GM12865 (cell line): ENCODE data around the gene RBPMS2.
A peak's percentile ranks its signal among the peaks of the same experiment; 100 is the strongest.

Experiments used
- DNase-seq: peaks from one replicate; pipeline ENCODE4 v3.0.0; 2010; ENCODE audit warnings: low read depth
- H3K4me3 ChIP-seq: 2 replicates; pipeline ENCODE4 v1.5.1; 2011; ENCODE audit warnings: mild to moderate bottlenecking, low read depth, low read length, control low read depth
- TF ChIP-seq, protein P1 (sequence below): IDR thresholded peaks from 2 replicates; pipeline ENCODE4 v1.5.1; 2011; ENCODE audit warnings: low read length, control low read depth, low read depth, inconsistent platforms; ENCODE audit not compliant: insufficient read depth; ENCODE audit errors: missing control alignments

The RBPMS2 gene

DNA sequence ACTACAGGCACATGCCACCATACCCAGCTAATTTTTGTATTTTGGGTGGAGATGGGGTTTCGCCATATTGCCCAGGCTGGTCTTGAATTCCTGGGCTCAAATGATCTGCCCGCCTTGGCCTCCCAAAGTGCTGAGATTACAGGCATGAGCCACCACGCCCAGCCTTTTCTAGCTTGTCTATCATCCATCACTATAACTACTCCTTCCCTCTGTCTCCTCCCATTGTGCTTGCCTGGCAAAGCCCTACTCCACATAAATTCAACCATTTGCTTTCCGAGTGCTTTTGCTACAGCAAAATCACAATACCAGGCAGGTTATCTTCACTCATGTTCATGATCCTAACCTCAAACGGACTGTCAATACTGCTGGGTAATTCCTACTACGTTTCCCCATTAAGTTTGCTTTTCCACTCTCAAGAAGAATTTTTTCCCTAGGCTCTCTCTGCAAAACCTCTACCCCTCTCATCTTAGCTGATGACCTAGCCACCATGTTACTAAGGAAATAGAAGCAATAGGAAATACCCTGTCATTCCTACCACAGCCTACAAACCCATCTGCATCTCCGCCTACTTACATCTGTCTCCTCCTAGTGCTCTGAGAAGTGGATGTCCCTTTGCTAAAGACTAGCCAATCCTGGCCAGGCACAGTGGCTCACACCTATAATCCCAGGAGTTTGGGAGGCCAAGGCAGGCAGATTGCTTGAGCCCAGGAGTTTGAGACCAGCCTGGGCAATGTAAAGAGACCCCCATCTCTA is 64.5 kb downstream of the RBPMS2 start:
- TF ChIP-seq, protein P1, sequence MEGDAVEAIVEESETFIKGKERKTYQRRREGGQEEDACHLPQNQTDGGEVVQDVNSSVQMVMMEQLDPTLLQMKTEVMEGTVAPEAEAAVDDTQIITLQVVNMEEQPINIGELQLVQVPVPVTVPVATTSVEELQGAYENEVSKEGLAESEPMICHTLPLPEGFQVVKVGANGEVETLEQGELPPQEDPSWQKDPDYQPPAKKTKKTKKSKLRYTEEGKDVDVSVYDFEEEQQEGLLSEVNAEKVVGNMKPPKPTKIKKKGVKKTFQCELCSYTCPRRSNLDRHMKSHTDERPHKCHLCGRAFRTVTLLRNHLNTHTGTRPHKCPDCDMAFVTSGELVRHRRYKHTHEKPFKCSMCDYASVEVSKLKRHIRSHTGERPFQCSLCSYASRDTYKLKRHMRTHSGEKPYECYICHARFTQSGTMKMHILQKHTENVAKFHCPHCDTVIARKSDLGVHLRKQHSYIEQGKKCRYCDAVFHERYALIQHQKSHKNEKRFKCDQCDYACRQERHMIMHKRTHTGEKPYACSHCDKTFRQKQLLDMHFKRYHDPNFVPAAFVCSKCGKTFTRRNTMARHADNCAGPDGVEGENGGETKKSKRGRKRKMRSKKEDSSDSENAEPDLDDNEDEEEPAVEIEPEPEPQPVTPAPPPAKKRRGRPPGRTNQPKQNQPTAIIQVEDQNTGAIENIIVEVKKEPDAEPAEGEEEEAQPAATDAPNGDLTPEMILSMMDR: no peak
- H3K4me3 ChIP-seq: no peak overlapping the region
- no peak for DNase-seq

DNA sequence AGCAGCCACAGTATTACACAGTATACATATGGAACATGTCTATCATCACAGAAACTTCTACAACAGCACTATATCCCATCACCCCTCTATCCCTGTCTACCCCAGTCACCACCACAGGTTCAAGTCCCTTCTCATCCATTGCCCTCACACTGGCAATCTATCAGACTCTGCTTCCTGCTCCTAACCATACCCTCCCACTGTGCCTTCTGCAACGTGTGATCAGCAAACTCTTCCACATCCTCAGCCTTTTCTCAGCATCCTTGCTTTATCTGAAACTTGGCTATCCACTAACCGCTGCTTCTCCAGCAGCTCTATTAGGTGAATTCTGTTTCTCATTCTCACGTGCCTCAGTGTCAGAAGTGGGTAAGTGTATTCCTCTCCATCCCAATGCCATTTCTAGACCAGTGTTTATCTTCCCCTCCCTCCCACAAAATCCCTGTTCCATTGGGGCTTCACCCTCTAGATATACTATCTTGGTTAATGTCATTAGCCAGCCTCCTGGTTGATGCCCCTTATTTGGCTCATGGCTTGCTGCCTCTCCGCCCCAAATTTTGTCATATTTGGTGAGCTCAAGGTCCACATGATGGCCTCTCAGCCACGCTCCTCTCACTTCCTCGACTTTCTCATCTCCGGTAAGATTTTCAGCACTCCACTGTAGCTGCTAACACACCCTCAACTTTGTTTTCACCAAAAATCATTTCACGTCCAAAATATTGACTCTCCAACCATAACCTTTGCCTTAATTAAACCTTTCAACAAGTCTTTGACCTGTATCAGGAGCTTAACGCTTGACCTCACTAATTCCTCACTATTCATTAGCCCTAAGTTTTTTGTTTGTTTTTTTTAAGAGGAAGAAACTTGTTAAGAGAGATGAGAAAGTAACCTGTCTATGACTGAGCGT is 69.1 kb downstream of the RBPMS2 start:
- H3K4me3 ChIP-seq: no peak overlapping the region
- no peak for DNase-seq
- TF ChIP-seq, protein P1: no peak

DNA sequence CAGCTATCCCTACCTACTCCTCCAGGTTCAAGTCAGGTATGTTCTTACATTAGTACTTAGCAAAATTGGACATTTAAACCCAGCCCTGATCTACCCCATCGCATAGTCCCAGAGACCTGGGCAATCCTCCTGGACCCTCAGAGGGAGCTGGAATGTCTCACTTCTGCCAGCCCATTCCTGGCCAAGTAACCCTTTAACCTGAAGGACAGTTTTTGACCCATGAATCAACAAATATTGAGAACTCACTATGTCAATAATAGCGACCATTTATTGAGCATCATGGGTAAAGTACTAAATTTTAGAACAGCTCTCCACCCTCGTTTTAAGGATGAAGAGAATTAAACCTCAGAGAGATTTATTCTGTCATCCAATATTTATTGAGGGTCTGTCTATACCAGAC is 70.4 kb downstream of the RBPMS2 start:
- TF ChIP-seq, protein P1: no peak
- DNase-seq: no peak
- H3K4me3 ChIP-seq: no peak overlapping the region

DNA sequence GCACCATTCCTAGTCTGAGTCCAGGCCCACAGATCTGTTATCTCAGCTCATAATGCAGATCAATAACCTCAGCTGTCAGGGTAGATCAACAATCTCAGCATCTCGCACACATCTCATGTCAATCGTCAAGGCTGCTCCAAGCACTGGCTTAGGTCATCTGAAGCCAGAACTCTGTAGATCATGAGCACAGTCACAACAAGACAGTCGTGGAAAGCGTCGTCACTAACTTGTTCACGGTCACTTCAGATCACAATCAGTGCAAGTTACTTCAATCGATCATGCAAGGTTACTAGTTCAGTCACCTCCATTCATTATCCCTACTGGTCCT is 71.8 kb downstream of the RBPMS2 start:
- no peak for DNase-seq
- TF ChIP-seq, protein P1: no peak
- peak overlapping the region; percentile 99 for H3K4me3 ChIP-seq

DNA sequence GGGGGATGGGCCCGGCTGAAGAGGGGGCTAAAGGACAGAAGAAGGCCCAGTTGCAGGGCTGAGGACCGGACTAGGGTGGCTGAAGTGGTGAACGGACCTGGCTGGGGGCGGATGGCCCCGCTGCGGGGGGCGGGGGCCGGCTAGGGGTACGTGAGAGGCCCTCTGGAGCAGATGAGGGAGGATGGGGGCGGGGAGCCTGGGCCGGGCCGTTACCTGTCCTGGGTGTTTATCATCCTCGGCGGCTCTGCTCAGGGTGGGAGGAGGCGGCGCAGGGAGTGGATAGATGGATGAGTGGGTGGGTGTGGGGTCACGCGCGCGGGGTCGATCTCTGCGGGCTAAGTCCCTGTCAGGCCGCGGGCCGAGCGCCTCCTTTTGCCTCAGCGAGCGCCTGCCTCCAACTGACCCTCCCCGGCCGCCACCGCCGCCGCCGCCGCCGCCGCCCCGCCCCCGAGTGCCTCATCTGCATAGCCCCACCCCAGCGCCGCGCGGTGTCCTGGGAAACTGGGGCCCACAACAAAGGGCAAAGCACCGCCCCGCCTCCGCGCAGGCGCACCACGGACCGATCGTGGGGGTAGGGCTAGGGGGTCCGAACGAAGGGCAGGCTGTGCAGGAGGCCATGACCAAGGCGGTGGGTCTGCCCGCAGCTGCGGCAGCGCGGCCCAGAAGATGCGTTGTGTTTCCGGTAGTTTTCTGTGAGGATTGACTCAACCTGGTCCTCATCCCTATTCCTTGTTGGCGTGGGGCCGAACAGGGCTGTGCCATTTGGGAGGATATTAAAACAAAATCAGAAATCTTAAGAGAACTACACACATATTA is 72.4 kb downstream of the RBPMS2 start:
- DNase-seq: peak; percentile 95
- TF ChIP-seq, protein P1: no peak
- H3K4me3 ChIP-seq: peak overlapping the region; percentile 99

DNA sequence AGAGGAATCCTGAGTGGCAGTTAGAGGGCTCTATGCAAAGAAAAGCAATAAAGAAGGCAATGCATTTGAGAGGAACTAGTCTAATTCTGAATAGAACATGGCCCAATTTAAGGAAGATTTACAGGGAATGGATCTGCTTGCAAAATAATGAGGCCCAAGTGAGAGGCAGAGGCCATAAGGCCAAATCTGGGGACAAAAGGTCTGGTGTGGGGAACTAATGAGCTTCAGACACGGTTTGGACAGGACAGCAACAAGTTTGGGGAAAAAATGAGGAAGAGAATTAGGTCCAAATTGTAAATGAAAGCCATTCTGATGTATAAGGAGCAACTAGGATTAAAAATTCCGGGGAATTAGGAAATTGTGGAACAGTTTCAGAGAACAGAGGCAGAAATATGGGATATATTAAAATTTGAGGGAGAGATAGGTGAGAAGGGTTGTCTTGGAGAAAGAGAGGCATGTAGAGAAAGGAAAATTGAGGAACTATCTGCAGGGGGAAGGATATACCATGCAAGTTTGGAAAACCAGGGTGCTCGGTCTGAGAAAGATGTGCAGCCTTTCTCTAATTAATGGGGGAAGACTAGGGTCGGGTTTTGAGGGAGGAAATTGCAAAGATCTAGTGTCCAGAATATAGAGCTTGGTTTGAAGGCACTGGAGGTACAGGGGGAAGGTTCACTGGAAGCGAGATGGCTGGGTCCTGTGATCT is 73.8 kb downstream of the RBPMS2 start:
- H3K4me3 ChIP-seq: peak overlapping the region; percentile 99
- no peak for DNase-seq
- TF ChIP-seq, protein P1: no peak
